Loucy (cell line): ENCODE measurements around the gene FOXK1.

Experiments
- H2AFZ ChIP-seq: fragments of 200-600 bp; sonication (generic); 2 replicates; pipeline ENCODE4 v1.6.0; 2016; ENCODE audit warnings: antibody characterized with exemption, mild to moderate bottlenecking, low read length, moderate library complexity
- H3F3A ChIP-seq: fragments of 200-600 bp; 2 replicates; pipeline ENCODE4 v1.6.0; 2016; ENCODE audit warnings: antibody characterized with exemption, low read depth, mild to moderate bottlenecking
- H3K27me3 ChIP-seq: fragments of 200-600 bp; sonication (generic); 2 replicates; pipeline ENCODE4 v1.6.1; 2014; ENCODE audit warnings: low read length, mild to moderate bottlenecking; ENCODE audit not compliant: insufficient read depth, poor library complexity, severe bottlenecking
- H3K36me3 ChIP-seq: fragments of 200-600 bp; sonication (generic); 2 replicates; pipeline ENCODE4 v1.6.1; 2016; ENCODE audit warnings: low read length; ENCODE audit not compliant: insufficient read depth
- H3K4me1 ChIP-seq: fragments of 200-600 bp; sonication (generic); 2 replicates; pipeline ENCODE4 v1.5.1; 2014; ENCODE audit warnings: low read length, mild to moderate bottlenecking; ENCODE audit not compliant: insufficient read depth, poor library complexity, severe bottlenecking
- H3K4me2 ChIP-seq: fragments of 200-600 bp; sonication (generic); 2 replicates; pipeline ENCODE4 v1.6.0; 2014; ENCODE audit warnings: antibody characterized with exemption, low read length, low read depth, mild to moderate bottlenecking; ENCODE audit not compliant: poor library complexity, severe bottlenecking
- H3K4me3 ChIP-seq: fragments of 200-600 bp; sonication (generic); 2 replicates; pipeline ENCODE4 v1.5.1; 2014; ENCODE audit warnings: low read length, mild to moderate bottlenecking, mixed read lengths; ENCODE audit not compliant: poor library complexity, severe bottlenecking
- H3K79me2 ChIP-seq: fragments of 200-600 bp; sonication (generic); 2 replicates; pipeline ENCODE4 v1.6.1; 2014; ENCODE audit warnings: low read length; ENCODE audit not compliant: insufficient read depth
- H3K9ac ChIP-seq: fragments of 200-600 bp; sonication (generic); 2 replicates; pipeline ENCODE4 v1.6.0; 2014; ENCODE audit warnings: mild to moderate bottlenecking, low read depth, low read length, moderate library complexity; ENCODE audit not compliant: poor library complexity, severe bottlenecking
- H3K9me2 ChIP-seq: fragments of 200-600 bp; sonication (generic); replicated peaks from 2 replicates; pipeline ENCODE4 v1.6.1; 2016; ENCODE audit warnings: low read depth, low read length, mixed read lengths
- H3K9me3 ChIP-seq: fragments of 200-600 bp; sonication (generic); 2 replicates; pipeline ENCODE4 v1.6.1; 2014; ENCODE audit warnings: mild to moderate bottlenecking, antibody characterized with exemption, low read length, low read depth; ENCODE audit not compliant: insufficient read depth
- H4K20me1 ChIP-seq: fragments of 200-600 bp; sonication (generic); 2 replicates; pipeline ENCODE4 v1.6.0; 2014; ENCODE audit warnings: antibody characterized with exemption, low read length, mild to moderate bottlenecking; ENCODE audit not compliant: insufficient read depth, poor library complexity, severe bottlenecking
- EZH2phosphoT487 ChIP-seq: fragments of 200-600 bp; IDR thresholded peaks from 2 replicates; pipeline ENCODE4 v1.6.1; 2018; ENCODE audit warnings: antibody characterized with exemption, mild to moderate bottlenecking, moderate library complexity, borderline replicate concordance
- TF ChIP-seq, protein P1 (sequence below): fragments of 200-600 bp; sonication (generic); conservative IDR thresholded peaks from 2 replicates; pipeline ENCODE4 v1.5.1; 2014; ENCODE audit warnings: mild to moderate bottlenecking, antibody characterized with exemption, low read length

The FOXK1 gene

GRCh38 chr7:4790078-4790465 lies 108.0 kb downstream of the FOXK1 start:
- Histone ChIP-seq H3K79me2 (no peaks in the 10 kb centered on the region), H4K20me1 (no peaks in the 10 kb centered on the region), H2AFZ (no peak overlapping the region), H3K9me3 (no peaks in the 10 kb centered on the region), H3K9me2 (no peaks in the 10 kb centered on the region), H3K9ac (no peak overlapping the region), H3K4me2 (no peak overlapping the region), H3K4me1 (no peaks in the 10 kb centered on the region), H3K4me3 (no peak overlapping the region), H3K27me3 (no peaks in the 10 kb centered on the region), H3F3A (no peaks in the 10 kb centered on the region), H3K36me3 (peaks cover 28% of the 10 kb centered on the region; the same call in 1 of the 2 replicates)
- no peak for TF ChIP-seq EZH2phosphoT487
- TF ChIP-seq, protein P1, sequence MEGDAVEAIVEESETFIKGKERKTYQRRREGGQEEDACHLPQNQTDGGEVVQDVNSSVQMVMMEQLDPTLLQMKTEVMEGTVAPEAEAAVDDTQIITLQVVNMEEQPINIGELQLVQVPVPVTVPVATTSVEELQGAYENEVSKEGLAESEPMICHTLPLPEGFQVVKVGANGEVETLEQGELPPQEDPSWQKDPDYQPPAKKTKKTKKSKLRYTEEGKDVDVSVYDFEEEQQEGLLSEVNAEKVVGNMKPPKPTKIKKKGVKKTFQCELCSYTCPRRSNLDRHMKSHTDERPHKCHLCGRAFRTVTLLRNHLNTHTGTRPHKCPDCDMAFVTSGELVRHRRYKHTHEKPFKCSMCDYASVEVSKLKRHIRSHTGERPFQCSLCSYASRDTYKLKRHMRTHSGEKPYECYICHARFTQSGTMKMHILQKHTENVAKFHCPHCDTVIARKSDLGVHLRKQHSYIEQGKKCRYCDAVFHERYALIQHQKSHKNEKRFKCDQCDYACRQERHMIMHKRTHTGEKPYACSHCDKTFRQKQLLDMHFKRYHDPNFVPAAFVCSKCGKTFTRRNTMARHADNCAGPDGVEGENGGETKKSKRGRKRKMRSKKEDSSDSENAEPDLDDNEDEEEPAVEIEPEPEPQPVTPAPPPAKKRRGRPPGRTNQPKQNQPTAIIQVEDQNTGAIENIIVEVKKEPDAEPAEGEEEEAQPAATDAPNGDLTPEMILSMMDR: no peak

- Histone ChIP-seq H4K20me1 (no peaks in the 10 kb centered on the region), H3K36me3 (peaks cover 28% of the 10 kb centered on the region; the same call in 1 of the 2 replicates), H3K9me3 (no peaks in the 10 kb centered on the region), H3K9me2 (no peaks in the 10 kb centered on the region), H3K27me3 (no peaks in the 10 kb centered on the region), H3K4me3 (no peak overlapping the region), H3K9ac (no peak overlapping the region), H3K4me1 (no peaks in the 10 kb centered on the region), H2AFZ (no peak overlapping the region), H3K79me2 (no peaks in the 10 kb centered on the region), H3F3A (no peaks in the 10 kb centered on the region), H3K4me2 (no peak overlapping the region)
- no peak for TF ChIP-seq EZH2phosphoT487
- TF ChIP-seq, protein P1: no peak
Measured at GRCh38 chr7:4790516-4790991, 108.5 kb downstream of the FOXK1 start.

GRCh38 chr7:4791101-4791737 lies 109.1 kb downstream of the FOXK1 start:
- Histone ChIP-seq H3F3A (no peaks in the 10 kb centered on the region), H3K9me2 (no peaks in the 10 kb centered on the region), H3K4me1 (no peaks in the 10 kb centered on the region), H3K4me2 (no peak overlapping the region), H3K27me3 (no peaks in the 10 kb centered on the region), H3K79me2 (no peaks in the 10 kb centered on the region), H3K9ac (no peak overlapping the region), H3K9me3 (no peaks in the 10 kb centered on the region), H4K20me1 (no peaks in the 10 kb centered on the region), H2AFZ (no peak overlapping the region), H3K4me3 (no peak overlapping the region), H3K36me3 (peaks cover 24% of the 10 kb centered on the region; the same call in 1 of the 2 replicates)
- TF ChIP-seq EZH2phosphoT487: no peak
- TF ChIP-seq, protein P1: no peak
